HL-60 (cell line): ENCODE data around the gene TIMP3.

Experiments
- CTCF ChIP-seq: IDR thresholded peaks from one replicate; pipeline ENCODE4 v1.5.1; 2011; ENCODE audit warnings: low read length, control low read depth, inconsistent platforms; ENCODE audit not compliant: insufficient read depth
- POLR2AphosphoS5 ChIP-seq: IDR thresholded peaks from 2 replicates; pipeline ENCODE4 v1.6.1; 2012; ENCODE audit warnings: low read depth
- REST ChIP-seq: IDR thresholded peaks from 2 replicates; pipeline ENCODE4 v1.6.1; 2012; ENCODE audit warnings: low read depth; ENCODE audit not compliant: insufficient replicate concordance

GRCh38 chr22:32791485-32791884 is 10.0 kb upstream of the TIMP3 start:
- TF ChIP-seq CTCF (no peak), REST (no peak), POLR2AphosphoS5 (no peak)
